Measurements from ENCODE around the gene ABCA2. TPM values are rescaled to one million over a fixed set of nuclear protein-coding genes. Genes with fewer than 3 reads are reported as not detected.
A peak's percentile ranks its signal among the peaks of the same experiment; 100 is the strongest.

The ABCA2 gene
- polyA plus RNA-seq, 1 of the 3 experiments (the other 2 are of a cell fraction): 34.7 TPM

DNA sequence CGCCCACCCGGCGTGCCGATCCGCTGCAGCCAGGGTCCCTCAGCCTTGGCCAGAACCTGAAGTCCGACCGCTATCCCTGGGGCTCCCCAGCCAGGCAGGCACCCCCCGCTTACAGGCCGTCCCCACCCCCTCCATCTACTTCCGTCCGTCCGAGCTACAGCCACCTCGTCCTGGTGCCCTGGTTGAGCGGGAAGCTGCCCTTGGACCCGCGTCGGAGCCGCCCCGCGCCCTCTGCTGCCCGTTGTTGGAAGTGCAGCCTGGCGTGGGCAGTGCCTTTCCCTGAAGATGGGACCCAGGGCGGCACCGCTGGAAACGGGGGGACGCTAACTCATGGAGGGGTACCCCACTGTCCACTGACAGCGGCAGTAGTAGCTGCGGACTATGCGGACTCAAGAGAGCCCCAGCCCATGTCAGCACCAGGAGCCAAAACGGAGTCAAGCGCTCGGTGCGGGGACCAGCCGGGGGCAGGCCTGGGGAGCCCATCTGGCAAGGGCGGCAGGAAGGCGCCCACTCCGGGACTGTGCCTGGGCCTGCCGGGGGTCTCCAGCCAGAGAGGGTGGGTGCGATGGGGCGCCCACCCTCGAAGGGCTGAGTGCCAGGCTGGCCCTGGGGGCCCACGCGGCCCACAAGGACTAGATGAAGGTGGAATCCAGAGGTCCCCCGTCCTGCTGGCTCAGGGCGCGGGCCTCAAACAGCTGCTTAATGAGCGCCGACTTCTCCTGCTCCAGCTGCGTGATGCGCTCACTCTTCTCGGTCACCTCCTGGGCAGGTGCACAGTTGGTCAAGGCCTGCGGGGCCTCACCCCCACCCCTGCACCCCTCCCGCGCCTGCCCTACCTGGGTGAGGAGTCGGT lies 36.2 kb upstream of the ABCA2 start:
- ChIA-PET POLR2A (interaction anchor here (1.2 kb wide), 1 partner anchor 9 kb away, joined by 7 read pairs; no protein-coding TSS in a partner anchor), CTCF (interaction anchor here (0.6 to 16.8 kb wide), 26 partner anchors 8 to 295 kb away, joined by 3 to 803 read pairs (median 4); partner anchors contain the start of genes ABCA2, AJM1, CLIC3 and CYSRT1)
- peaks cover 5% of the 10 kb centered on the region for H3F3A ChIP-seq (replicated peaks; ENCODE audit: insufficient read depth)
- peak overlapping the region in 1 of 2 experiments; percentile 11; a peak in 1 of 4 replicates for H3K27ac ChIP-seq (ENCODE audit: low read depth in 2 of 2, low read length in 1 of 2)
- no peaks in the 10 kb centered on the region for H3K9me3 ChIP-seq
- peak; percentile 89 for DNase-seq
- no peak overlapping the region for H3K4me2 ChIP-seq
- H4K20me1 ChIP-seq (ENCODE audit: insufficient read depth): peaks cover 12% of the 10 kb centered on the region; the same call in 1 of the 2 replicates
- H3K9ac ChIP-seq: no peak overlapping the region
- no peak overlapping the region for H2AFZ ChIP-seq (ENCODE audit: low read depth)
- H3K9me2 ChIP-seq: no peaks in the 10 kb centered on the region
- no peaks in the 10 kb centered on the region for H3K36me3 ChIP-seq (replicated peaks in 1 of 2; ENCODE audit: control insufficient read depth in 1 of 2, insufficient read depth in 2 of 2, low read length in 1 of 2)
- 59% methylated on average over 15 of the region's 55 CpGs for WGBS (ENCODE audit: low lambda C conversion rate)
- H3K27me3 ChIP-seq (ENCODE audit: insufficient read depth): no peaks in the 10 kb centered on the region
- H3K79me2 ChIP-seq (ENCODE audit: insufficient read depth): 0 out of 2 replicates have a peak, but pooled peaks cover 3% of the 10 kb centered on the region
- H3K4me1 ChIP-seq (ENCODE audit: control insufficient read depth in 1 of 2, insufficient read depth in 2 of 2, low read depth in 1 of 2, low read length in 1 of 2): peaks cover 0 to 18% of the 10 kb centered on the region in 2 experiments; a peak in 1 of 4 replicates
- no peak overlapping the region; a peak in 1 of 4 replicates for H3K4me3 ChIP-seq (ENCODE audit: low read depth in 2 of 2, low read length in 1 of 2)
- TF ChIP-seq POLR2AphosphoS5 (IDR thresholded peaks at IDR 0.05; ENCODE audit: low read depth, low read length) (no peak), EP300 (IDR thresholded peaks at IDR 0.05; ENCODE audit: borderline replicate concordance in 1 of 2, low read depth in 1 of 2, low read length in 1 of 2) (no peak), MXI1 (IDR thresholded peaks at IDR 0.05; ENCODE audit: low read depth, low read length) (no peak), TAF1 (IDR thresholded peaks at IDR 0.05; ENCODE audit: borderline replicate concordance, low read depth, low read length) (no peak), RAD21 (IDR thresholded peaks at IDR 0.05; ENCODE audit: low read length) (peak; percentile 74), NRF1 (IDR thresholded peaks at IDR 0.05; ENCODE audit: low read depth, low read length) (no peak), CTCF (IDR thresholded peaks at IDR 0.05) (peak; percentile 85), TEAD4 (IDR thresholded peaks at IDR 0.05; ENCODE audit: borderline replicate concordance, insufficient read depth) (no peak), YY1 (IDR thresholded peaks at IDR 0.05; ENCODE audit: low read depth) (no peak), ELF1 (IDR thresholded peaks at IDR 0.05) (no peak), FOXM1 (IDR thresholded peaks at IDR 0.05; ENCODE audit: low read depth) (no peak), MEF2A (IDR thresholded peaks at IDR 0.05; ENCODE audit: borderline replicate concordance, low read depth) (no peak), CHD2 (IDR thresholded peaks at IDR 0.05; ENCODE audit: low read length, partially characterized antibody) (peak; percentile 45), RFX5 (IDR thresholded peaks at IDR 0.05; ENCODE audit: low read length) (no peak), RXRA (IDR thresholded peaks at IDR 0.05; ENCODE audit: borderline replicate concordance, low read depth) (no peak), RCOR1 (IDR thresholded peaks at IDR 0.05; ENCODE audit: low read length) (no peak), NFIC (IDR thresholded peaks at IDR 0.05; ENCODE audit: borderline replicate concordance) (no peak), GABPA (IDR thresholded peaks at IDR 0.05; ENCODE audit: low read depth) (no peak), SIN3A (IDR thresholded peaks at IDR 0.05; ENCODE audit: borderline replicate concordance, low read depth, low read length) (no peak), JUND (IDR thresholded peaks at IDR 0.05) (no peak), REST (IDR thresholded peaks at IDR 0.05; ENCODE audit: low read depth, low read length) (peak; percentile 75; the same call in 1 of the 2 replicates), EZH2phosphoT487 (IDR thresholded peaks at IDR 0.05; ENCODE audit: borderline replicate concordance, low read depth) (no peak)
- TF ChIP-seq, protein P1, sequence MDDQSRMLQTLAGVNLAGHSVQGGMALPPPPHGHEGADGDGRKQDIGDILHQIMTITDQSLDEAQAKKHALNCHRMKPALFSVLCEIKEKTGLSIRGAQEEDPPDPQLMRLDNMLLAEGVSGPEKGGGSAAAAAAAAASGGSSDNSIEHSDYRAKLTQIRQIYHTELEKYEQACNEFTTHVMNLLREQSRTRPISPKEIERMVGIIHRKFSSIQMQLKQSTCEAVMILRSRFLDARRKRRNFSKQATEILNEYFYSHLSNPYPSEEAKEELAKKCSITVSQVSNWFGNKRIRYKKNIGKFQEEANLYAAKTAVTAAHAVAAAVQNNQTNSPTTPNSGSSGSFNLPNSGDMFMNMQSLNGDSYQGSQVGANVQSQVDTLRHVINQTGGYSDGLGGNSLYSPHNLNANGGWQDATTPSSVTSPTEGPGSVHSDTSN (IDR thresholded peaks at IDR 0.05): no peak
- TF ChIP-seq, protein P2, sequence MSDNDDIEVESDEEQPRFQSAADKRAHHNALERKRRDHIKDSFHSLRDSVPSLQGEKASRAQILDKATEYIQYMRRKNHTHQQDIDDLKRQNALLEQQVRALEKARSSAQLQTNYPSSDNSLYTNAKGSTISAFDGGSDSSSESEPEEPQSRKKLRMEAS (IDR thresholded peaks at IDR 0.05; ENCODE audit: low read depth): no peak
- TF ChIP-seq, protein P3, sequence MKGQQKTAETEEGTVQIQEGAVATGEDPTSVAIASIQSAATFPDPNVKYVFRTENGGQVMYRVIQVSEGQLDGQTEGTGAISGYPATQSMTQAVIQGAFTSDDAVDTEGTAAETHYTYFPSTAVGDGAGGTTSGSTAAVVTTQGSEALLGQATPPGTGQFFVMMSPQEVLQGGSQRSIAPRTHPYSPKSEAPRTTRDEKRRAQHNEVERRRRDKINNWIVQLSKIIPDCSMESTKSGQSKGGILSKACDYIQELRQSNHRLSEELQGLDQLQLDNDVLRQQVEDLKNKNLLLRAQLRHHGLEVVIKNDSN (IDR thresholded peaks at IDR 0.05; ENCODE audit: borderline replicate concordance, low read depth): no peak

All from SK-N-SH (cell line).